Fibroblast of lung (primary cell): ENCODE results near the gene GRIN2A. TPM values are rescaled to one million over a fixed set of nuclear protein-coding genes. Genes with fewer than 3 reads are reported as not detected.

Experiments used
- DNase-seq, 2 donors: peaks; one replicate each; pipeline versions ENCODE4 v3.0.0 to v3.0.0-alpha.2; 2010; ENCODE audit warnings: low read depth in 2 of 2
- H2AFZ ChIP-seq: 2 replicates; pipeline ENCODE4 v1.5.1; 2012; ENCODE audit warnings: low read length, control low read depth, inconsistent platforms
- H3K27ac ChIP-seq: 2 replicates; pipeline ENCODE4 v1.5.1; 2011; ENCODE audit warnings: low read length, control low read depth; ENCODE audit not compliant: insufficient read depth
- H3K27me3 ChIP-seq: 2 replicates; pipeline ENCODE4 v1.5.1; 2011; ENCODE audit warnings: mild to moderate bottlenecking, low read length; ENCODE audit not compliant: control insufficient read depth, insufficient read depth
- H3K36me3 ChIP-seq: 2 replicates; pipeline ENCODE4 v1.5.1; 2011; ENCODE audit warnings: low read length; ENCODE audit not compliant: control insufficient read depth, insufficient read depth
- H3K4me1 ChIP-seq: 2 replicates; pipeline ENCODE4 v1.5.1; 2011; ENCODE audit warnings: low read length; ENCODE audit not compliant: control insufficient read depth, insufficient read depth; ENCODE audit errors: extremely low read depth
- H3K4me2 ChIP-seq: 2 replicates; pipeline ENCODE4 v1.5.1; 2011; ENCODE audit warnings: low read length, control low read depth; ENCODE audit not compliant: insufficient read depth; ENCODE audit errors: extremely low read depth
- H3K4me3 ChIP-seq, 4 experiments: fragments of 200-600 bp in 1 of 4; sonication (generic) in 1 of 4; replicated peaks in 1 of 4; 2 replicates each; pipeline ENCODE4 v1.5.1; 2011 to 2016; ENCODE audit warnings: low read length in 4 of 4, low read depth in 3 of 4, mild to moderate bottlenecking in 3 of 4, control low read depth in 2 of 4, inconsistent platforms in 1 of 4, mixed read lengths in 1 of 4; ENCODE audit not compliant: insufficient read depth in 1 of 4; ENCODE audit errors: control extremely low read depth in 1 of 4
- H3K79me2 ChIP-seq: 2 replicates; pipeline ENCODE4 v1.5.1; 2012; ENCODE audit warnings: mild to moderate bottlenecking, low read length, inconsistent platforms; ENCODE audit not compliant: control insufficient read depth, insufficient read depth
- H3K9ac ChIP-seq: 2 replicates; pipeline ENCODE4 v1.5.1; 2011; ENCODE audit warnings: mild to moderate bottlenecking, low read length, control low read depth; ENCODE audit not compliant: insufficient read depth
- H3K9me3 ChIP-seq: 2 replicates; pipeline ENCODE4 v1.5.1; 2012; ENCODE audit warnings: low read depth, low read length; ENCODE audit not compliant: control insufficient read depth, insufficient read depth
- H4K20me1 ChIP-seq: 2 replicates; pipeline ENCODE4 v1.5.1; 2011; ENCODE audit warnings: low read length; ENCODE audit not compliant: control insufficient read depth, insufficient read depth; ENCODE audit errors: extremely low read depth
- CTCF ChIP-seq, 2 donors: IDR thresholded peaks in 1 of 2; conservative IDR thresholded peaks in 1 of 2; 1 replicate in 1 of 2; 2 replicates in 1 of 2; pipeline ENCODE4 v1.5.1; 2011 to 2012; ENCODE audit warnings: low read length in 2 of 2, control low read depth in 1 of 2, inconsistent platforms in 1 of 2, low read depth in 1 of 2, mild to moderate bottlenecking in 1 of 2
- EZH2 ChIP-seq: IDR thresholded peaks from 2 replicates; pipeline ENCODE4 v1.5.1; 2012; ENCODE audit warnings: low read length, control low read depth, mild to moderate bottlenecking; ENCODE audit errors: missing control alignments
- polyA plus RNA-seq, 2 donors: library from polyadenylated mRNA; depleted of rRNA in 1 of 2; stranded (reverse) in 1 of 2; unstranded in 1 of 2; fragments of >200 nt; gene quantifications; 2 replicates each; pipeline ENCODE4 v1.2.1, GENCODE V29; 2011 to 2012; ENCODE audit warnings: missing spikeins in 1 of 2
- total RNA-seq: library from RNA; depleted of rRNA; stranded (reverse); fragments of >200 nt; gene quantifications from 2 replicates; pipeline ENCODE4 v1.2.1, GENCODE V29; 2014

Gene GRIN2A
- total and polyA plus RNA-seq, 2 donors (not counting 1 experiment from before 2014, with no cell fraction given), result 0.15 to 0.33 TPM

- TF ChIP-seq CTCF (conservative IDR thresholded peaks at IDR 0.05 in 1 of 2, IDR thresholded peaks at IDR 0.05 in 1 of 2; ENCODE audit: low read depth in 1 of 2, low read length in 2 of 2) (no peak), EZH2 (no peak)
- Histone ChIP-seq H3K9me3 (no peaks in the 10 kb centered on the region), H2AFZ (no peak overlapping the region), H3K27ac (no peak overlapping the region), H3K27me3 (no peaks in the 10 kb centered on the region), H3K36me3 (no peaks in the 10 kb centered on the region), H3K79me2 (no peaks in the 10 kb centered on the region), H4K20me1 (no peaks in the 10 kb centered on the region), H3K4me3 (no peak overlapping the region), H3K4me2 (no peak overlapping the region), H3K4me1 (no peaks in the 10 kb centered on the region), H3K9ac (no peak overlapping the region)
- no peak for DNase-seq
These were observed 355.0 kb downstream of the GRIN2A start for GRCh38 chr16:9827062-9827752.

GRCh38 chr16:9826656-9827055 is 355.6 kb downstream of the GRIN2A start:
- H3K27me3 ChIP-seq, result no peaks in the 10 kb centered on the region
- DNase-seq, result no peak
- H3K27ac ChIP-seq, result no peak overlapping the region
- H3K4me2 ChIP-seq, result no peak overlapping the region
- H3K9me3 ChIP-seq, result no peaks in the 10 kb centered on the region
- H3K4me3 ChIP-seq, result no peak overlapping the region
- no peaks in the 10 kb centered on the region for H3K79me2 ChIP-seq
- no peak overlapping the region for H2AFZ ChIP-seq
- no peak overlapping the region for H3K9ac ChIP-seq
- TF ChIP-seq CTCF (conservative IDR thresholded peaks at IDR 0.05 in 1 of 2, IDR thresholded peaks at IDR 0.05 in 1 of 2; ENCODE audit: low read depth in 1 of 2, low read length in 2 of 2) (no peak), EZH2 (no peak)
- H3K36me3 ChIP-seq, result no peaks in the 10 kb centered on the region
- H4K20me1 ChIP-seq, result no peaks in the 10 kb centered on the region
- H3K4me1 ChIP-seq, result no peaks in the 10 kb centered on the region

- Histone ChIP-seq H3K4me1 (no peaks in the 10 kb centered on the region), H3K79me2 (no peaks in the 10 kb centered on the region), H3K4me3 (no peak overlapping the region), H4K20me1 (no peaks in the 10 kb centered on the region), H3K9me3 (no peaks in the 10 kb centered on the region), H3K27me3 (no peaks in the 10 kb centered on the region), H3K9ac (no peak overlapping the region), H3K36me3 (no peaks in the 10 kb centered on the region), H2AFZ (no peak overlapping the region), H3K27ac (no peak overlapping the region), H3K4me2 (no peak overlapping the region)
- DNase-seq, result no peak
- TF ChIP-seq CTCF (conservative IDR thresholded peaks at IDR 0.05 in 1 of 2, IDR thresholded peaks at IDR 0.05 in 1 of 2; ENCODE audit: low read depth in 1 of 2, low read length in 2 of 2) (no peak), EZH2 (no peak)
These were observed 357.8 kb downstream of the GRIN2A start for GRCh38 chr16:9824200-9825068.
